Spleen (tissue), 7 donors: Measurements from ENCODE around the gene RBBP8NL.

ENCODE experiments used
- CTCF ChIP-seq, 11 experiments: fragments of 200-600 bp in 7 of 11; fragments of 450-650 bp in 4 of 11; sonication (generic) in 4 of 11; IDR thresholded peaks in 8 of 11; conservative IDR thresholded peaks in 3 of 11; 1 replicate in 7 of 11; 2 replicates in 4 of 11; pipeline versions ENCODE4 v1.4.0 to v1.8.0; 2016 to 2021; ENCODE audit warnings: antibody characterized with exemption in 11 of 11, inconsistent platforms in 4 of 11, mild to moderate bottlenecking in 1 of 11
- POLR2A ChIP-seq, 3 donors: fragments of 450-650 bp; IDR thresholded peaks; one replicate each; pipeline ENCODE4 v1.5.1; 2017; ENCODE audit warnings: antibody characterized with exemption in 3 of 3, mild to moderate bottlenecking in 1 of 3
- donor health status: DM: no; HTN: no; CAD: no; lungs with moderate emphysema.
- donor health status: DM: no; HTN: no; CAD: no.
- donor health status: DM: no; HTN: no; CAD: no.

- no peak for TF ChIP-seq CTCF (IDR thresholded peaks at IDR 0.05 in 8 of 11, conservative IDR thresholded peaks at IDR 0.05 in 3 of 11)
- TF ChIP-seq POLR2A (IDR thresholded peaks at IDR 0.05): no peak
Measured at GRCh38 chr20:62470459-62470858, 43.1 kb upstream of the RBBP8NL start.
